ENCODE results near the gene GK. TPM values are rescaled to one million over a fixed set of nuclear protein-coding genes. Genes with fewer than 3 reads are reported as not detected.

GK gene
- total and polyA plus RNA-seq, 9 of the 15 experiments (the other 6 are each of a cell fraction or from before 2014, with no cell fraction given): 8.0 to 15.7 (median 12.4) TPM

DNA sequence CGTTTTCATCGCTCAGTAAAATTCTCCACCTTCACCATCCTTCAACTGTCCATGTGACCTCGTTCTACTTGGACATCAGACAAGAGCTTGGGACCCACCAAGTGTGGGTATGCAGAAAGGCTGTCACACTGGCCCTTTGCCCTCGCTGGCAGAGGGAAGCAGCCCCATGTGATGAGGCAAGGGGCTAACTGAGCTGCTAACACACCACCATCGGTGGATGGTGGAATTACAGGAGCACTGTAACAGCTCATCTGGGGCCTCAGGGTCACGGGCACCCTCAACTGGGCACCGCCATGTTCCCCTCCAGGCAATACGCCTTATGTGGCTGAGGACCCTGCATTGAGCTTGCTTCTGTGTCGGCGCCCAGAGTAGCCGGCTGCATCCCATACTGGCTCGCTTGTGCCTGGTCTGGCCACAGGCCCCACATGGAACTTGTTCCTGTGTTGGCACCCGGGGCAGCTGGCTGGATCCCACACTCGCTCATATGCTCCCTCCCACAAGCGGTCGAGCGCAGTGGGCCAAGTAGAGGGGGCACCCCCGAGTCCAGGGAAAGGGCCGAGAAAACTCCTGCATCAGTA lies 126.3 kb downstream of the GK start (continued):
- TF ChIP-seq, protein P1, sequence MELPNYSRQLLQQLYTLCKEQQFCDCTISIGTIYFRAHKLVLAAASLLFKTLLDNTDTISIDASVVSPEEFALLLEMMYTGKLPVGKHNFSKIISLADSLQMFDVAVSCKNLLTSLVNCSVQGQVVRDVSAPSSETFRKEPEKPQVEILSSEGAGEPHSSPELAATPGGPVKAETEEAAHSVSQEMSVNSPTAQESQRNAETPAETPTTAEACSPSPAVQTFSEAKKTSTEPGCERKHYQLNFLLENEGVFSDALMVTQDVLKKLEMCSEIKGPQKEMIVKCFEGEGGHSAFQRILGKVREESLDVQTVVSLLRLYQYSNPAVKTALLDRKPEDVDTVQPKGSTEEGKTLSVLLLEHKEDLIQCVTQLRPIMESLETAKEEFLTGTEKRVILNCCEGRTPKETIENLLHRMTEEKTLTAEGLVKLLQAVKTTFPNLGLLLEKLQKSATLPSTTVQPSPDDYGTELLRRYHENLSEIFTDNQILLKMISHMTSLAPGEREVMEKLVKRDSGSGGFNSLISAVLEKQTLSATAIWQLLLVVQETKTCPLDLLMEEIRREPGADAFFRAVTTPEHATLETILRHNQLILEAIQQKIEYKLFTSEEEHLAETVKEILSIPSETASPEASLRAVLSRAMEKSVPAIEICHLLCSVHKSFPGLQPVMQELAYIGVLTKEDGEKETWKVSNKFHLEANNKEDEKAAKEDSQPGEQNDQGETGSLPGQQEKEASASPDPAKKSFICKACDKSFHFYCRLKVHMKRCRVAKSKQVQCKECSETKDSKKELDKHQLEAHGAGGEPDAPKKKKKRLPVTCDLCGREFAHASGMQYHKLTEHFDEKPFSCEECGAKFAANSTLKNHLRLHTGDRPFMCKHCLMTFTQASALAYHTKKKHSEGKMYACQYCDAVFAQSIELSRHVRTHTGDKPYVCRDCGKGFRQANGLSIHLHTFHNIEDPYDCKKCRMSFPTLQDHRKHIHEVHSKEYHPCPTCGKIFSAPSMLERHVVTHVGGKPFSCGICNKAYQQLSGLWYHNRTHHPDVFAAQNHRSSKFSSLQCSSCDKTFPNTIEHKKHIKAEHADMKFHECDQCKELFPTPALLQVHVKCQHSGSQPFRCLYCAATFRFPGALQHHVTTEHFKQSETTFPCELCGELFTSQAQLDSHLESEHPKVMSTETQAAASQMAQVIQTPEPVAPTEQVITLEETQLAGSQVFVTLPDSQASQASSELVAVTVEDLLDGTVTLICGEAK (IDR thresholded peaks at IDR 0.05): no peak
- TF ChIP-seq, protein P1 (CRISPR knock-in tag; IDR thresholded peaks at IDR 0.05): no peak
- TF ChIP-seq POU5F1 (IDR thresholded peaks at IDR 0.05; ENCODE audit: borderline replicate concordance, low read depth, low read length, partially characterized antibody) (no peak), NELFE (IDR thresholded peaks at IDR 0.05; ENCODE audit: insufficient read depth, insufficient read length) (no peak)

Small RNA genes within 50 kb of the gene (small RNA-seq; reads per million reads assigned to genes)
- not detected for gene CKS1BP6

Other genes with a start within 250 kb of the GK start
- not detected in 2 replicates for gene TASL, start 75.7 kb upstream of the GK start, total RNA-seq (2014; rRNA removed)
- not detected in 2 replicates for gene TASL, start 75.7 kb upstream of the GK start, total RNA-seq (2014; rRNA removed; fragmentation: Illumina TruSeq; extraction: Trizol)
- gene TASL, start 75.7 kb upstream of the GK start, total RNA-seq (2015; rRNA removed; fragmentation: Illumina TruSeq; extraction: Trizol): 0.07 TPM in 1 of 2 replicates, not detected in the other
- gene TASL, start 75.7 kb upstream of the GK start, total RNA-seq (2021): 0.09 TPM in 1 of 2 replicates, not detected in the other
- not detected in 2 replicates for gene TASL, start 75.7 kb upstream of the GK start, polyA plus RNA-seq (2011; rRNA removed)
- gene TASL, start 75.7 kb upstream of the GK start, polyA plus RNA-seq (2014; fragmentation: Illumina TruSeq; extraction: Trizol): not detected in 2 replicates
- not detected for gene TASL, start 75.7 kb upstream of the GK start, polyA plus RNA-seq (2014; fragmentation: Nextera tagmentation; extraction: Ambion mirVana)
- gene TASL, start 75.7 kb upstream of the GK start, polyA plus RNA-seq (2014; rRNA removed): not detected in 2 replicates
- 10.9 and 18.9 TPM in 2 replicates for gene TAB3, start 235.8 kb downstream of the GK start, total RNA-seq (2014; rRNA removed)
- gene TAB3, start 235.8 kb downstream of the GK start, total RNA-seq (2014; rRNA removed; fragmentation: Illumina TruSeq; extraction: Trizol): 15.5 and 16.2 TPM in 2 replicates
- gene TAB3, start 235.8 kb downstream of the GK start, total RNA-seq (2015; rRNA removed; fragmentation: Illumina TruSeq; extraction: Trizol): 12.7 and 15.4 TPM in 2 replicates
- gene TAB3, start 235.8 kb downstream of the GK start, total RNA-seq (2021): 14.8 and 18.8 TPM in 2 replicates
- gene TAB3, start 235.8 kb downstream of the GK start, polyA plus RNA-seq (2011; rRNA removed): 20.1 and 31.1 TPM in 2 replicates
- gene TAB3, start 235.8 kb downstream of the GK start, polyA plus RNA-seq (2014; fragmentation: Illumina TruSeq; extraction: Trizol): 20.0 and 23.2 TPM in 2 replicates
- 1 to 10 TPM; 2.4 to 3.5 TPM for gene TAB3, start 235.8 kb downstream of the GK start, polyA plus RNA-seq (2014; fragmentation: Nextera tagmentation; extraction: Ambion mirVana)
- 14.8 and 15.6 TPM in 2 replicates for gene TAB3, start 235.8 kb downstream of the GK start, polyA plus RNA-seq (2014; rRNA removed)

Measured in K562 (cell line).